ENCODE data around the gene RNF144A. TPM values are rescaled to one million over a fixed set of nuclear protein-coding genes. Genes with fewer than 3 reads are reported as not detected.

The RNF144A gene
- total RNA-seq, 1 experiment from 2014 or later, result 9.5 TPM

DNA sequence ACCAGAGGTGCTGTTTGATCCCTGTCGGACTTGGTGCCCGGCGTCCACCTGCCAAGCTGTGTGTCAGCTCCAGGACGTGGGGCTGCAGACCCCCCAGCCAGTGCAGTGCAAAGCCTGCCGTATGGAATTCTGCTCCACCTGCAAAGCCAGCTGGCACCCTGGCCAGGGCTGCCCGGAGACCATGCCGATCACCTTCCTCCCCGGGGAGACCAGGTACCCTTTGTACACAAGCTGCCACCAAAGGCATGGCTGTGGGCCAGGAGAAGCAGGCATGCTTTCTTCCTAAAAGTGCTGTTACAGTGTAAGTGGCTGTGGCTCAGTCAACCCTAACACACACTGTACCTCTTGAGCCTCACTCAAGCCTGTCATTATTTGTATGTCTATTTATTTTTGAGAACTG lies 103.3 kb downstream of the RNF144A start:
- Histone ChIP-seq H4K20me1 (ENCODE audit: low read length) (no peaks in the 10 kb centered on the region), H3K9me2 (replicated peaks; ENCODE audit: low read length) (no peaks in the 10 kb centered on the region), H3K79me2 (ENCODE audit: low read length) (no peaks in the 10 kb centered on the region), H3K9me3 (ENCODE audit: low read length) (no peaks in the 10 kb centered on the region), H3K9ac (ENCODE audit: low read length) (no peak overlapping the region), H2AFZ (ENCODE audit: low read length) (no peak overlapping the region), H3K27me3 (ENCODE audit: low read length) (no peaks in the 10 kb centered on the region), H3K36me3 (ENCODE audit: low read depth, low read length) (no peaks in the 10 kb centered on the region), H3F3A (ENCODE audit: low read length, unreplicated experiment) (no peaks in the 10 kb centered on the region), H3K4me1 (ENCODE audit: insufficient read depth, low read length) (no peaks in the 10 kb centered on the region), H3K4me2 (ENCODE audit: low read length) (no peak overlapping the region), H3K27ac (ENCODE audit: low read length) (no peak overlapping the region), H3K4me3 (ENCODE audit: low read length) (no peak overlapping the region)
- DNase-seq, result no peak
- intact Hi-C loops (cut with micrococcal nuclease), result no loop called here
- ChIA-PET POLR2A (ENCODE audit: unreplicated experiment) (no interaction called here), CTCF (no interaction called here)
- ATAC-seq, result no peak
- TF ChIP-seq, protein P1, sequence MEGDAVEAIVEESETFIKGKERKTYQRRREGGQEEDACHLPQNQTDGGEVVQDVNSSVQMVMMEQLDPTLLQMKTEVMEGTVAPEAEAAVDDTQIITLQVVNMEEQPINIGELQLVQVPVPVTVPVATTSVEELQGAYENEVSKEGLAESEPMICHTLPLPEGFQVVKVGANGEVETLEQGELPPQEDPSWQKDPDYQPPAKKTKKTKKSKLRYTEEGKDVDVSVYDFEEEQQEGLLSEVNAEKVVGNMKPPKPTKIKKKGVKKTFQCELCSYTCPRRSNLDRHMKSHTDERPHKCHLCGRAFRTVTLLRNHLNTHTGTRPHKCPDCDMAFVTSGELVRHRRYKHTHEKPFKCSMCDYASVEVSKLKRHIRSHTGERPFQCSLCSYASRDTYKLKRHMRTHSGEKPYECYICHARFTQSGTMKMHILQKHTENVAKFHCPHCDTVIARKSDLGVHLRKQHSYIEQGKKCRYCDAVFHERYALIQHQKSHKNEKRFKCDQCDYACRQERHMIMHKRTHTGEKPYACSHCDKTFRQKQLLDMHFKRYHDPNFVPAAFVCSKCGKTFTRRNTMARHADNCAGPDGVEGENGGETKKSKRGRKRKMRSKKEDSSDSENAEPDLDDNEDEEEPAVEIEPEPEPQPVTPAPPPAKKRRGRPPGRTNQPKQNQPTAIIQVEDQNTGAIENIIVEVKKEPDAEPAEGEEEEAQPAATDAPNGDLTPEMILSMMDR (conservative IDR thresholded peaks at IDR 0.05; ENCODE audit: low read depth, low read length), result no peak
- TF ChIP-seq EZH2phosphoT487 (IDR thresholded peaks at IDR 0.05; ENCODE audit: borderline replicate concordance, low read length), result no peak
- TF ChIP-seq EZH2 (IDR thresholded peaks at IDR 0.05; ENCODE audit: low read length, unreplicated experiment), result no peak
- no TSS peak for BruUV-seq (replicated peaks)

DNA sequence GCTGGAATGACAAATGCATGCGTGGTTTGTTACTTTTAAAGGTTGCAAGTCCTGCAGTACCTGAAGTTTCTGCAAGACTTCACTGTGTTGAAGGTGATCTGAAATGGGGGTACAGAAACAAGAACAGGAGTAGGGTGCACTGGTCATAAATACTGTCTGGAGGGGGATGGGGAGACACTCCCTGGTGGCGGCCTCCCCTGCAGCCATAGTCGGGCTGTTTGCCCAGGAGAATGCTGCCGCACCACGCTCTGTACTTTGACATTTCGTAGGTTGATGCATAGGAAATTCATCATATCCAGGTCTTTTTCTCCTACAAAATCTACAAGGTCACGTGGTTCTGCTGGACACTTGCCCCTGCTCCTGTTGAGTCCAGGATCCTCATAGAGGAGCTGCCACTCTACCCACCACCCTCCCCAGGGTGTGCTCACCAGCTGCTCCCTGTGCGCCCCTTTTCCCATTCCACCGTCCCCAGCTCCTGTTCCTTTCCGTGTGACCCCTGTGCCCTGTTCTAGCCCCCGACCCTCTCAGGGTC lies 103.8 kb downstream of the RNF144A start:
- Histone ChIP-seq H3K9me2 (replicated peaks; ENCODE audit: low read length) (no peaks in the 10 kb centered on the region), H3K9ac (ENCODE audit: low read length) (no peak overlapping the region), H3K4me1 (ENCODE audit: insufficient read depth, low read length) (no peaks in the 10 kb centered on the region), H3K4me2 (ENCODE audit: low read length) (no peak overlapping the region), H4K20me1 (ENCODE audit: low read length) (no peaks in the 10 kb centered on the region), H3F3A (ENCODE audit: low read length, unreplicated experiment) (no peaks in the 10 kb centered on the region), H3K27me3 (ENCODE audit: low read length) (no peaks in the 10 kb centered on the region), H3K79me2 (ENCODE audit: low read length) (no peaks in the 10 kb centered on the region), H3K36me3 (ENCODE audit: low read depth, low read length) (no peaks in the 10 kb centered on the region), H2AFZ (ENCODE audit: low read length) (no peak overlapping the region), H3K9me3 (ENCODE audit: low read length) (no peaks in the 10 kb centered on the region), H3K4me3 (ENCODE audit: low read length) (no peak overlapping the region), H3K27ac (ENCODE audit: low read length) (no peak overlapping the region)
- no peak for DNase-seq
- TF ChIP-seq EZH2 (IDR thresholded peaks at IDR 0.05; ENCODE audit: low read length, unreplicated experiment), result no peak
- TF ChIP-seq EZH2phosphoT487 (IDR thresholded peaks at IDR 0.05; ENCODE audit: borderline replicate concordance, low read length), result no peak
- TF ChIP-seq, protein P1 (conservative IDR thresholded peaks at IDR 0.05; ENCODE audit: low read depth, low read length), result no peak
- ATAC-seq, result no peak
- no TSS peak for BruUV-seq (replicated peaks)
- intact Hi-C loops (cut with micrococcal nuclease), result no loop called here
- POLR2A ChIA-PET (ENCODE audit: unreplicated experiment), result no interaction called here
- CTCF ChIA-PET, result no interaction called here

DNA sequence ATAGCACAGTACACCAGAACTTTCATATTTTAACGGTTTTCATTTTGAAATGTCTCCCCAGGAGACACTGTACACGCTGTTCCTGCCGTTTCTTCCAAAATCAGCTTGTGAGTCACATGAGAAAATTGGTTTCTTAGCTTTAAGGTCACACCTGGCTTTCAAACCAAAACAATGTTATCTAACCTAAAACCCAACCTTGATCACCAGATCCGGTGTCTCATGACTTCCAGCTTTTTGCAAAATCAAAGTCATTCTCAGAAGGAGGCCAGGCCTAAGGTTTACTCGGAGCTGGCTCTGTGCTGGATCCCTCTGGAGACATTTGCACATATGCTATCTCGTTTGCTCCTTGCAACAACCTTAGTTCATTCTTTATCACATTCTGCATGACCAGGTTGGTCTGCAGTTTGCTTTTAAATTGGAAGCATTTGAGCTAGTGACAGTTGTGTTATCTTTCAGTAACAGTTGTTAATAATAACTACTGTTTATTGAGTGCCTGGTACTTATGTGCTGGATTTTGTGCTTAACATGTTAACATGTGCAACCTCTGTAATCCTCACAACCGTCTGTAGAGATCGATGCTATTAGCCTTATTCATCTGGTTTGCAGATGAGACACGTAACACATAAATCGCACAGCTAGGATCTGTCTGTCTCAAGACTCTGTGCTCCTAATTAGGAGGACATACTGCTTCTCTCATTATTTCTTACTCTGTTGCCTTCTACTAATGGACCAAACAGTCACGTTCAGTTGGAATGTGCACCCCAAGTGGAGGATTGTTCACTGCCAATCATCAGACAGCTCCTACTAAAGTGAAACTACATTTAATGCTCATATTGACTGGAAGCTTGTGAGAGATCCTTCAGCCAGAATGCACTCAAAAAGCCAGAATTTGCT lies 105.5 kb downstream of the RNF144A start:
- CTCF ChIA-PET, result no interaction called here
- H3K4me2 ChIP-seq (ENCODE audit: low read length), result no peak overlapping the region
- DNase-seq (no peak), ATAC-seq (no peak)
- H3K4me3 ChIP-seq (ENCODE audit: low read length), result no peak overlapping the region
- H3K27me3 ChIP-seq (ENCODE audit: low read length), result no peaks in the 10 kb centered on the region
- H4K20me1 ChIP-seq (ENCODE audit: low read length), result no peaks in the 10 kb centered on the region
- intact Hi-C loops (cut with micrococcal nuclease), result no loop called here
- TF ChIP-seq EZH2 (IDR thresholded peaks at IDR 0.05; ENCODE audit: low read length, unreplicated experiment) (no peak), EZH2phosphoT487 (IDR thresholded peaks at IDR 0.05; ENCODE audit: borderline replicate concordance, low read length) (no peak)
- TF ChIP-seq, protein P1 (conservative IDR thresholded peaks at IDR 0.05; ENCODE audit: low read depth, low read length), result no peak
- no peak overlapping the region for H3K9ac ChIP-seq (ENCODE audit: low read length)
- H3K9me2 ChIP-seq (replicated peaks; ENCODE audit: low read length), result no peaks in the 10 kb centered on the region
- H3F3A ChIP-seq (ENCODE audit: low read length, unreplicated experiment), result no peaks in the 10 kb centered on the region
- POLR2A ChIA-PET (ENCODE audit: unreplicated experiment), result no interaction called here
- BruUV-seq (replicated peaks), result no TSS peak
- no peaks in the 10 kb centered on the region for H3K4me1 ChIP-seq (ENCODE audit: insufficient read depth, low read length)
- no peaks in the 10 kb centered on the region for H3K79me2 ChIP-seq (ENCODE audit: low read length)
- H2AFZ ChIP-seq (ENCODE audit: low read length), result no peak overlapping the region
- no peaks in the 10 kb centered on the region for H3K36me3 ChIP-seq (ENCODE audit: low read depth, low read length)
- no peaks in the 10 kb centered on the region for H3K9me3 ChIP-seq (ENCODE audit: low read length)
- no peak overlapping the region for H3K27ac ChIP-seq (ENCODE audit: low read length)
